HG03060 (cell line): ENCODE measurements around the gene KCTD11.
A peak's percentile ranks its signal among the peaks of the same experiment; 100 is the strongest.
"Not testable (repeated sequence)": the region's sequence is repeated elsewhere in the genome, so short reads cannot be mapped to it uniquely, and the experiment has no call there.

ENCODE experiments used
- ATAC-seq: cut with Tn5 transposase; IDR thresholded peaks from one replicate; pipeline ENCODE4 v1.9.1; 2021; ENCODE audit warnings: low read depth, moderate number of reproducible peaks; ENCODE audit not compliant: unreplicated experiment

KCTD11 gene

GRCh38 chr17:7321466-7321865, 30.5 kb upstream of the KCTD11 start:
- ATAC-seq, result no peak

- ATAC-seq, result no peak
These were observed 29.3 kb upstream of the KCTD11 start for GRCh38 chr17:7322520-7323194.

- no peak for ATAC-seq
These were observed 28.1 kb upstream of the KCTD11 start for GRCh38 chr17:7323731-7324437.

- ATAC-seq, result no peak
These were observed 27.6 kb upstream of the KCTD11 start for GRCh38 chr17:7324438-7324779.

GRCh38 chr17:7325031-7325528, 26.9 kb upstream of the KCTD11 start:
- ATAC-seq, result no peak

- ATAC-seq, result no peak
These were observed 25.8 kb upstream of the KCTD11 start for GRCh38 chr17:7326186-7326585.

- ATAC-seq, result no peak
These were observed 24.9 kb upstream of the KCTD11 start for GRCh38 chr17:7327056-7327455.

- ATAC-seq, result no peak
These were observed 24.5 kb upstream of the KCTD11 start for GRCh38 chr17:7327501-7327900.

- ATAC-seq, result no peak
These were observed 24.0 kb upstream of the KCTD11 start for GRCh38 chr17:7328009-7328408.

GRCh38 chr17:7328840-7329373, 23.1 kb upstream of the KCTD11 start, which contains the start of gene NEURL4:
TSS of gene NEURL4 (minus strand) at chr17:7329335. CDS start at chr17:7329312, 23 bp downstream.
- peak; percentile 11 for ATAC-seq

GRCh38 chr17:7329374-7329996, 22.5 kb upstream of the KCTD11 start:
- ATAC-seq, result peak; percentile 52

- no peak for ATAC-seq
These were observed 21.8 kb upstream of the KCTD11 start for GRCh38 chr17:7329997-7330637.

- no peak for ATAC-seq
These were observed 21.3 kb upstream of the KCTD11 start for GRCh38 chr17:7330638-7331015.

GRCh38 chr17:7332111-7332510, 19.9 kb upstream of the KCTD11 start:
- no peak for ATAC-seq

GRCh38 chr17:7332600-7333069, 19.3 kb upstream of the KCTD11 start:
- not testable (repeated sequence) for ATAC-seq

GRCh38 chr17:7334938-7335538, 16.9 kb upstream of the KCTD11 start:
- ATAC-seq, result no peak

- ATAC-seq, result not testable (repeated sequence)
These were observed 16.2 kb upstream of the KCTD11 start for GRCh38 chr17:7335765-7336164.

- no peak for ATAC-seq
These were observed 15.5 kb upstream of the KCTD11 start, which contains the start of gene ACAP1 for GRCh38 chr17:7336240-7337175. TSS of gene ACAP1 (plus strand) at chr17:7336529. CDS start at chr17:7336735, 206 bp downstream.

- not testable (repeated sequence) for ATAC-seq
These were observed 14.4 kb upstream of the KCTD11 start for GRCh38 chr17:7337600-7337999.
